ENCODE results near the gene ADAMTSL3. TPM values are rescaled to one million over a fixed set of nuclear protein-coding genes. Genes with fewer than 3 reads are reported as not detected.

The ADAMTSL3 gene
- total RNA-seq, 4 donors from 2014 or later: 16.6 to 30.0 (median 21.8) TPM

DNA sequence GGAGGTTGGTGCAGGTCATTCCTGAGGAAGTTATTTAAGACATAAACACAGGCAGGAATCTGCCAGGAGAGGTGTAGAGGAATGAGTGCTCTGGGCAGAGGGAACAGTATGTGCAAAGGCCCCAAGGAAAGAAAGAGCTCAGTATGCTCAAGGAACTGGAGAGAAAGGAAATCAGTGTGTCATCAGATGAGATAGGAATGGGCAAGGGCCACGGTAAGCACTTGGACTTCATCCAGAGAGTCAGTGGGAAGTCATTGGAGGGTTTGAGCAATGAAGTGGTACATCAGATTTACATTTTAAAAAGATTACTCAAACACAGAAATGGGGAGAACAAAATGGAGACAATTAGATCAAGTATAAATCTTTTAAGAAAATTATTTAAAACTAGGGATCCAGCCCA, 272.2 kb downstream of the ADAMTSL3 start:
- Histone ChIP-seq H3K27me3 (no peaks in the 10 kb centered on the region), H3K4me3 (no peak overlapping the region), H3K9me3 (no peaks in the 10 kb centered on the region), H3K4me1 (peaks cover 5 to 24% (median 20%) of the 10 kb centered on the region in 4 donors), H3K27ac (replicated peaks in 1 of 4) (peak overlapping the region in 1 of 4 donors; percentile 21), H3K36me3 (peaks cover 0 to 11% (median 0%) of the 10 kb centered on the region in 4 donors)
- no peak for DNase-seq (ENCODE audit: extremely low spot score)
- intact Hi-C loops (cut with DNase I): no loop called here
- WGBS: 38% methylated on average over 1 of the region's 1 CpG
- peak in 1 of 2 donors; percentile 45 for TF ChIP-seq POLR2AphosphoS5 (IDR thresholded peaks at IDR 0.05)
- TF ChIP-seq, protein P1, sequence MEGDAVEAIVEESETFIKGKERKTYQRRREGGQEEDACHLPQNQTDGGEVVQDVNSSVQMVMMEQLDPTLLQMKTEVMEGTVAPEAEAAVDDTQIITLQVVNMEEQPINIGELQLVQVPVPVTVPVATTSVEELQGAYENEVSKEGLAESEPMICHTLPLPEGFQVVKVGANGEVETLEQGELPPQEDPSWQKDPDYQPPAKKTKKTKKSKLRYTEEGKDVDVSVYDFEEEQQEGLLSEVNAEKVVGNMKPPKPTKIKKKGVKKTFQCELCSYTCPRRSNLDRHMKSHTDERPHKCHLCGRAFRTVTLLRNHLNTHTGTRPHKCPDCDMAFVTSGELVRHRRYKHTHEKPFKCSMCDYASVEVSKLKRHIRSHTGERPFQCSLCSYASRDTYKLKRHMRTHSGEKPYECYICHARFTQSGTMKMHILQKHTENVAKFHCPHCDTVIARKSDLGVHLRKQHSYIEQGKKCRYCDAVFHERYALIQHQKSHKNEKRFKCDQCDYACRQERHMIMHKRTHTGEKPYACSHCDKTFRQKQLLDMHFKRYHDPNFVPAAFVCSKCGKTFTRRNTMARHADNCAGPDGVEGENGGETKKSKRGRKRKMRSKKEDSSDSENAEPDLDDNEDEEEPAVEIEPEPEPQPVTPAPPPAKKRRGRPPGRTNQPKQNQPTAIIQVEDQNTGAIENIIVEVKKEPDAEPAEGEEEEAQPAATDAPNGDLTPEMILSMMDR (IDR thresholded peaks at IDR 0.05): no peak

DNA sequence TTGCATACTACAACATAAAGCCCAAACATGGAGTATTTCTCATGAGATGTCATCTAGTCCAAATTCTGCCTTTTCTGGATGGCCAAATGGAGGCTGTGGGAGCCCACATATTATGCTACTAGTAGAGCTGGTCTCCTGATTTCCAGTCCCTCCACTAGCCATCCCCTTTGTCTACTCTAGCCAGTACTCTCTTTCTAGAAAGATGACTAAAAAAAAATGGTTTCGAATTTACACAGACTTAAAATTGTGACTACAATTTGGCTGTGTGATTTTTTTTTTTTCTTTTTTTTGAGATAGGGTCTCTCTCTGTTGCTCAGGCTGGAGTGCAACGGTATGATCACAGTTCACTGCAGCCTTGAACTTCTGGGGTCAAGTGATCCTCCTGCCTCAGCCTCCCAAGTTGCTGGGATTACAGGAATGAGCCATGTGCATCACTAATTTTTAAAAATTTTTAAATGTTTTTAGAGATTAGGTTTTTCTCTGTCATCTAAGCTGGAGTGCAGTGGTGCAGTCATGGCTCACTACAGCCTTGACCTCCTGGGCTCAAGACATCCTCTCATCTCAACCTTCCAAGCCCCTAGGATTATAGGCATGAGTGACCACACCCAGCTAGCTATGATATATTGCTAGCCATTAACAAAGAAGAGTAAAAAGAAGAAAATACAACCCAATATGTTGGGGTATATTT, 273.9 kb downstream of the ADAMTSL3 start:
- WGBS: 69% methylated on average over 2 of the region's 2 CpGs

DNA sequence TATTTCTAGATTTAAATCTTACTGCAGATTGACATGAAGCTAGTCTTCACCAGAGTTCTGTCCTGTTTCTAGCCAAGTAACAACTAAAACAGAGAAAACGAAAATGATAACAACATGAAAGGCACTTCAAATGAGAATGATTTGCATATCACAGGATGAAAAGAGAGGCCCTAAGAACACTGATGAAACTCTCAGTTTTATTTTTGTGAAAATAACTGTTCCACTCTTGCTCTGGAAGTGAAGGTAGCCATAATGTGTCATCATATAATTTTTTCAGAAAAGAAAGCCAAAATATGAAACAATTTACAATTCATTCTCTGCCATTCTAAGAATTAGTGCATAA, 274.4 kb downstream of the ADAMTSL3 start:
- intact Hi-C loops (cut with DNase I): no loop called here
- H3K9me3 ChIP-seq: no peaks in the 10 kb centered on the region
- peaks cover 0 to 11% (median 0%) of the 10 kb centered on the region in 4 donors for H3K36me3 ChIP-seq
- DNase-seq (ENCODE audit: extremely low spot score): no peak
- TF ChIP-seq EP300 (IDR thresholded peaks at IDR 0.05): no peak
- TF ChIP-seq POLR2A (IDR thresholded peaks at IDR 0.05; ENCODE audit: low read depth): no peak
- TF ChIP-seq, protein P1 (IDR thresholded peaks at IDR 0.05): no peak
- TF ChIP-seq POLR2AphosphoS5 (IDR thresholded peaks at IDR 0.05): no peak
- no peak overlapping the region for H3K27ac ChIP-seq (replicated peaks in 1 of 4)
- peaks cover 10 to 29% (median 13%) of the 10 kb centered on the region in 4 donors for H3K4me1 ChIP-seq
- no peaks in the 10 kb centered on the region for H3K27me3 ChIP-seq
- WGBS: 81% methylated on average over 1 of the region's 1 CpG
- H3K4me3 ChIP-seq: no peak overlapping the region

More for the DNA sequence above, 273.9 kb downstream of the ADAMTSL3 start:
- no peak overlapping the region for H3K27ac ChIP-seq (replicated peaks in 1 of 4)
- TF ChIP-seq, protein P1 (IDR thresholded peaks at IDR 0.05): no peak
- TF ChIP-seq EP300 (IDR thresholded peaks at IDR 0.05) (no peak), POLR2AphosphoS5 (IDR thresholded peaks at IDR 0.05) (no peak), POLR2A (IDR thresholded peaks at IDR 0.05; ENCODE audit: low read depth) (no peak)
- H3K9me3 ChIP-seq: no peaks in the 10 kb centered on the region
- peaks cover 0 to 11% (median 0%) of the 10 kb centered on the region in 4 donors for H3K36me3 ChIP-seq
- intact Hi-C loops (cut with DNase I): no loop called here
- no peaks in the 10 kb centered on the region for H3K27me3 ChIP-seq
- DNase-seq (ENCODE audit: extremely low spot score): no peak
- peaks cover 10 to 29% (median 14%) of the 10 kb centered on the region in 4 donors for H3K4me1 ChIP-seq
- no peak overlapping the region for H3K4me3 ChIP-seq

DNA sequence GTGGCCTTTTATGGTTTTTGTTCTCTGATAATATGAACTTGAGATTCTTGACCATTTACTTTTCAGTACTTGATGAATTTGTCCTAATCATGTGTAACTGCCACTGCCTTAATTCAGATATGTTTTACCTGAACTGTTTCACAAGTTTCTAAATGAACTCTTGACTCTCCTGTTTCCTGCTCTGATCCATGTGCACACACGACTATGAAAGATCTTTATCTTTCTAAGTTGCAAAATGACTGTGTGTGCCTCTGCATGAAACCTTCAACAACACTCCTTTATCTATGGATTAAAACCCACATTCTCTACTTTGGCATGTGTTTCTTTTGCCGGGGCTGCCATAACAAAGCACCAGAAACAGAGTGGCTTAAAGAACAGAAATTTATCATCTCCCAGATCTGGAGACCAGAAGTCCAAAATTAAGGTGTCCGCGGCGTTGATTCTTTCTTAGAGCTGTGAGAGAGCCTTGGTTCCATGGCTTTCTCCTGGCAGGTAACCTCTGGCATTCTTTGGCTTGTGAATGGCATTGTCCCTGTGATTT, 275.0 kb downstream of the ADAMTSL3 start:
- TF ChIP-seq POLR2AphosphoS5 (IDR thresholded peaks at IDR 0.05) (no peak), EP300 (IDR thresholded peaks at IDR 0.05) (no peak), POLR2A (IDR thresholded peaks at IDR 0.05; ENCODE audit: low read depth) (no peak)
- TF ChIP-seq, protein P1 (IDR thresholded peaks at IDR 0.05): no peak
- no peaks in the 10 kb centered on the region for H3K27me3 ChIP-seq
- peaks cover 10 to 29% (median 13%) of the 10 kb centered on the region in 4 donors for H3K4me1 ChIP-seq
- intact Hi-C loops (cut with DNase I): no loop called here
- H3K4me3 ChIP-seq: no peak overlapping the region
- DNase-seq (ENCODE audit: extremely low spot score): no peak
- H3K9me3 ChIP-seq: no peaks in the 10 kb centered on the region
- H3K27ac ChIP-seq (replicated peaks in 1 of 4): no peak overlapping the region
- WGBS: 82% methylated on average over 5 of the region's 5 CpGs
- H3K36me3 ChIP-seq: peaks cover 0 to 11% (median 0%) of the 10 kb centered on the region in 4 donors

Data from esophagus muscularis mucosa (tissue), 4 donors.